PFSK-1 (cell line): ENCODE results near the gene DCAF15.

Experiments used
- POLR2AphosphoS5 ChIP-seq: IDR thresholded peaks from 2 replicates; pipeline ENCODE4 v1.6.1; 2012; ENCODE audit warnings: low read depth, mild to moderate bottlenecking, control low read depth, low read length, moderate library complexity
- SIN3A ChIP-seq: IDR thresholded peaks from 2 replicates; pipeline ENCODE4 v1.6.1; 2012; ENCODE audit warnings: mild to moderate bottlenecking, low read length, moderate library complexity, borderline replicate concordance; ENCODE audit not compliant: insufficient read depth
- TAF1 ChIP-seq: IDR thresholded peaks from 2 replicates; pipeline ENCODE4 v1.6.1; 2012; ENCODE audit warnings: low read length, control low read depth, borderline replicate concordance; ENCODE audit not compliant: insufficient read depth

GRCh38 chr19:13918726-13919411 lies 33.4 kb upstream of the DCAF15 start:
- TF ChIP-seq TAF1 (no peak), POLR2AphosphoS5 (no peak), SIN3A (no peak)
